ENCODE results near the gene PNPLA7. TPM values are rescaled to one million over a fixed set of nuclear protein-coding genes. Genes with fewer than 3 reads are reported as not detected.

PNPLA7 gene
- total and polyA plus RNA-seq, 2 of the 13 experiments (the other 11 are each of a cell fraction or from before 2014, with no cell fraction given) = 0.42 to 1.5 TPM

DNA sequence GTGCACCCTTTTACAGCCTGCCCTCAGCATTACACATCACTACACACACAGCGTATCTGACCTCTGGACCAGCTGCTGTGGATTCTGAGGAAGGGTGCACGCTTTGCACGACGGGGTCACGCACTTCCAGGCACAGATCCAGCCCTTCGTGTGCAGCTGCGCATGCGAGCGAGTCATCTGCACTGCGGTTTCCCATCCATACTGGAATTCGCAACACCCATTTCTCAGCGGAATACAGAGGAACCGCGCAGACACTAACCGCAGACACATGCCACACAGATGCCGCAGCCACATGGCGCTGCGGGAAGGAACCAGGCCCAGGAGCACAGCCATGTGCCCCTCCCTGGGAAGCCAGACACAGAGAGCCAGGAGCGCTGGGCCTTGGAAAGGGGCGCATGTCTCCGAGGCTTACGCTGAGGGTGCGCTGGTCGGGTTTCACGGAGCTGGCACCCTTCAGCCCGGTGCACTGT is 43.5 kb downstream of the PNPLA7 start (continued):
- TF ChIP-seq, protein P1, sequence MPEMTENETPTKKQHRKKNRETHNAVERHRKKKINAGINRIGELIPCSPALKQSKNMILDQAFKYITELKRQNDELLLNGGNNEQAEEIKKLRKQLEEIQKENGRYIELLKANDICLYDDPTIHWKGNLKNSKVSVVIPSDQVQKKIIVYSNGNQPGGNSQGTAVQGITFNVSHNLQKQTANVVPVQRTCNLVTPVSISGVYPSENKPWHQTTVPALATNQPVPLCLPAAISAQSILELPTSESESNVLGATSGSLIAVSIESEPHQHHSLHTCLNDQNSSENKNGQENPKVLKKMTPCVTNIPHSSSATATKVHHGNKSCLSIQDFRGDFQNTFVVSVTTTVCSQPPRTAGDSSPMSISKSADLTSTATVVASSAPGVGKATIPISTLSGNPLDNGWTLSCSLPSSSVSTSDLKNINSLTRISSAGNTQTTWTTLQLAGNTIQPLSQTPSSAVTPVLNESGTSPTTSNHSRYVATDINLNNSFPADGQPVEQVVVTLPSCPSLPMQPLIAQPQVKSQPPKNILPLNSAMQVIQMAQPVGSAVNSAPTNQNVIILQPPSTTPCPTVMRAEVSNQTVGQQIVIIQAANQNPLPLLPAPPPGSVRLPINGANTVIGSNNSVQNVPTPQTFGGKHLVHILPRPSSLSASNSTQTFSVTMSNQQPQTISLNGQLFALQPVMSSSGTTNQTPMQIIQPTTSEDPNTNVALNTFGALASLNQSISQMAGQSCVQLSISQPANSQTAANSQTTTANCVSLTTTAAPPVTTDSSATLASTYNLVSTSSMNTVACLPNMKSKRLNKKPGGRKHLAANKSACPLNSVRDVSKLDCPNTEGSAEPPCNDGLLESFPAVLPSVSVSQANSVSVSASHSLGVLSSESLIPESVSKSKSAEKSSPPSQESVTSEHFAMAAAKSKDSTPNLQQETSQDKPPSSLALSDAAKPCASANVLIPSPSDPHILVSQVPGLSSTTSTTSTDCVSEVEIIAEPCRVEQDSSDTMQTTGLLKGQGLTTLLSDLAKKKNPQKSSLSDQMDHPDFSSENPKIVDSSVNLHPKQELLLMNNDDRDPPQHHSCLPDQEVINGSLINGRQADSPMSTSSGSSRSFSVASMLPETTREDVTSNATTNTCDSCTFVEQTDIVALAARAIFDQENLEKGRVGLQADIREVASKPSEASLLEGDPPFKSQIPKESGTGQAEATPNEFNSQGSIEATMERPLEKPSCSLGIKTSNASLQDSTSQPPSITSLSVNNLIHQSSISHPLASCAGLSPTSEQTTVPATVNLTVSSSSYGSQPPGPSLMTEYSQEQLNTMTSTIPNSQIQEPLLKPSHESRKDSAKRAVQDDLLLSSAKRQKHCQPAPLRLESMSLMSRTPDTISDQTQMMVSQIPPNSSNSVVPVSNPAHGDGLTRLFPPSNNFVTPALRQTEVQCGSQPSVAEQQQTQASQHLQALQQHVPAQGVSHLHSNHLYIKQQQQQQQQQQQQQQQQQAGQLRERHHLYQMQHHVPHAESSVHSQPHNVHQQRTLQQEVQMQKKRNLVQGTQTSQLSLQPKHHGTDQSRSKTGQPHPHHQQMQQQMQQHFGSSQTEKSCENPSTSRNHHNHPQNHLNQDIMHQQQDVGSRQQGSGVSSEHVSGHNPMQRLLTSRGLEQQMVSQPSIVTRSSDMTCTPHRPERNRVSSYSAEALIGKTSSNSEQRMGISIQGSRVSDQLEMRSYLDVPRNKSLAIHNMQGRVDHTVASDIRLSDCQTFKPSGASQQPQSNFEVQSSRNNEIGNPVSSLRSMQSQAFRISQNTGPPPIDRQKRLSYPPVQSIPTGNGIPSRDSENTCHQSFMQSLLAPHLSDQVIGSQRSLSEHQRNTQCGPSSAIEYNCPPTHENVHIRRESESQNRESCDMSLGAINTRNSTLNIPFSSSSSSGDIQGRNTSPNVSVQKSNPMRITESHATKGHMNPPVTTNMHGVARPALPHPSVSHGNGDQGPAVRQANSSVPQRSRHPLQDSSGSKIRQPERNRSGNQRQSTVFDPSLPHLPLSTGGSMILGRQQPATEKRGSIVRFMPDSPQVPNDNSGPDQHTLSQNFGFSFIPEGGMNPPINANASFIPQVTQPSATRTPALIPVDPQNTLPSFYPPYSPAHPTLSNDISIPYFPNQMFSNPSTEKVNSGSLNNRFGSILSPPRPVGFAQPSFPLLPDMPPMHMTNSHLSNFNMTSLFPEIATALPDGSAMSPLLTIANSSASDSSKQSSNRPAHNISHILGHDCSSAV (CRISPR knock-in tag; IDR thresholded peaks at IDR 0.05; ENCODE audit: borderline replicate concordance) = no peak
- TF ChIP-seq SRSF1 (optimal IDR thresholded peaks at IDR 0.05; ENCODE audit: low read depth, low read length) (no peak), ZNF766 (CRISPR knock-in tag; IDR thresholded peaks at IDR 0.05; ENCODE audit: borderline replicate concordance) (no peak), ZNF136 (CRISPR knock-in tag; IDR thresholded peaks at IDR 0.05; ENCODE audit: low read depth) (no peak), CBFB (CRISPR knock-in tag; IDR thresholded peaks at IDR 0.05) (no peak)
- TF ChIP-seq, protein P2, sequence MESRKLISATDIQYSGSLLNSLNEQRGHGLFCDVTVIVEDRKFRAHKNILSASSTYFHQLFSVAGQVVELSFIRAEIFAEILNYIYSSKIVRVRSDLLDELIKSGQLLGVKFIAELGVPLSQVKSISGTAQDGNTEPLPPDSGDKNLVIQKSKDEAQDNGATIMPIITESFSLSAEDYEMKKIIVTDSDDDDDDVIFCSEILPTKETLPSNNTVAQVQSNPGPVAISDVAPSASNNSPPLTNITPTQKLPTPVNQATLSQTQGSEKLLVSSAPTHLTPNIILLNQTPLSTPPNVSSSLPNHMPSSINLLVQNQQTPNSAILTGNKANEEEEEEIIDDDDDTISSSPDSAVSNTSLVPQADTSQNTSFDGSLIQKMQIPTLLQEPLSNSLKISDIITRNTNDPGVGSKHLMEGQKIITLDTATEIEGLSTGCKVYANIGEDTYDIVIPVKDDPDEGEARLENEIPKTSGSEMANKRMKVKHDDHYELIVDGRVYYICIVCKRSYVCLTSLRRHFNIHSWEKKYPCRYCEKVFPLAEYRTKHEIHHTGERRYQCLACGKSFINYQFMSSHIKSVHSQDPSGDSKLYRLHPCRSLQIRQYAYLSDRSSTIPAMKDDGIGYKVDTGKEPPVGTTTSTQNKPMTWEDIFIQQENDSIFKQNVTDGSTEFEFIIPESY (CRISPR knock-in tag; IDR thresholded peaks at IDR 0.05) = peak; percentile 52; the same call in 1 of the 2 replicates

Measured in HepG2 (cell line).